ENCODE results near the gene POU2AF1. TPM values are rescaled to one million over a fixed set of nuclear protein-coding genes. Genes with fewer than 3 reads are reported as not detected.

The POU2AF1 gene
- total and polyA plus RNA-seq, 2 of the 13 experiments (the other 11 are each of a cell fraction or from before 2014, with no cell fraction given): 1.9 to 3.6 TPM

DNA sequence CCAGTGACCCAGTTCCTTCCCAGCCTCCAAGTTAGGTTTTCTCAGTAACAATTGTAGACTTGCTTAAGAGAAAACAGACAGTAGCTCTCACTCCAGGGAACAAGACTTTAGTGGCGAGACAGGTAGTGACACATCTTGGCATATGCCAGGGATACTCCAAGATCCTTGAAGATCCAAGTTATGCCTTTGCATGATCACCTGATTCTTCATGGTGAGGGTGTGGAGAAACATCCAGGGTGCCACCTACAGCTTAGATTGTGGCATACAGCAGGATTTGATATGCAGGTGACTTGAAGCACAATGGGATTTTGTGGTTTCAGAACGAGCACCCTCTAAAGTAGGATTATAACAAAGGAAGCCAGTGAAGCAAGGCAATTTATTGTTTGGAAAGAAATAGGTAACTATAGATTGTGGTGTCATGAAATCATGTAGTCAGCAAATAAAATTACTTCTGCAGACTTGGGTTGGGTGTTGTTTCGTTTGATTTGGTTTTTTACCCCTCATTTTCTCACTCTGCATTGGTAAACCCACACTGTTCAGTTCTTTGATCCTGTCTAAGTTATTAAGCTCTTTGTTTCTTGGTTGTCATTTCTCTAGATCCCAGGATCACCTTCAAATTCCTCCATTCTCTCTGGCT is 71.5 kb downstream of the POU2AF1 start (continued):
- 0 out of 2 replicates have a peak, but pooled peaks have one; percentile 9 for TF ChIP-seq ZNF430 (CRISPR knock-in tag; IDR thresholded peaks at IDR 0.05)
- 0 out of 2 replicates have a peak, but pooled peaks have one; percentile 23 for TF ChIP-seq ZMYM2 (CRISPR knock-in tag; IDR thresholded peaks at IDR 0.05)
- TF ChIP-seq MAFF (IDR thresholded peaks at IDR 0.05; ENCODE audit: low read depth, low read length): peak; percentile 79

DNA sequence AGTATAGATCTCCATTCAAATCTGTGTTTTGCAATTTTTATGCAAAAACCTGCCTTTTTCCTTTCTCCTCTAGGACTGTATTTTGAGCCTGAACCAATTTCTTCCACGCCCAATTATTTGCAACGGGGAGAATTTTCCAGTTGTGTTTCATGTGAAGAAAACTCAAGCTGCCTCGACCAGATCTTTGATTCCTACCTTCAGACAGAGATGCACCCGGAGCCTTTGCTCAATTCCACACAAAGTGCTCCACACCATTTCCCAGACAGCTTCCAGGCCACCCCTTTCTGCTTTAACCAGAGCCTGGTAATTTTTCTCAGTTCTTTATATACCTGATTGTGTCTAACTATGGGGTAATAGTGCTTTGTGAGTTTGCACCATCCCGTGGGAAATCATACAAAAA is 72.8 kb downstream of the POU2AF1 start:
- no peak for ATAC-seq
- 94% methylated on average over 5 of the region's 5 CpGs for WGBS (ENCODE audit: low lambda C conversion rate)
- no peaks in the 10 kb centered on the region for H3K27me3 ChIP-seq (ENCODE audit: control insufficient read depth in 1 of 2, insufficient read depth in 2 of 2, low read length in 2 of 2)
- H3K9me3 ChIP-seq (ENCODE audit: low read length): no peaks in the 10 kb centered on the region
- no peak overlapping the region for H3K4me3 ChIP-seq (replicated peaks in 1 of 3; ENCODE audit: insufficient read depth in 1 of 3, low read depth in 2 of 3, low read length in 3 of 3)
- DNase-seq (ENCODE audit: low spot score): no peak
- H3K27ac ChIP-seq (ENCODE audit: extremely low read length, insufficient read depth, low read length): no peak overlapping the region
- H3K79me2 ChIP-seq (ENCODE audit: insufficient read depth, low read length): no peaks in the 10 kb centered on the region
- H4K20me1 ChIP-seq (ENCODE audit: insufficient read depth, low read length): no peaks in the 10 kb centered on the region
- ChIA-PET CTCF (ENCODE audit: low intra/inter-chr PET ratio, low total read pairs) (no interaction called here), POLR2A (interaction anchor here (0.6 kb wide), 1 partner anchor 114 kb away, joined by 3 read pairs; no protein-coding TSS in a partner anchor)
- H3K36me3 ChIP-seq (replicated peaks in 1 of 2; ENCODE audit: control insufficient read depth in 1 of 2, insufficient read depth in 2 of 2, low read length in 2 of 2): no peaks in the 10 kb centered on the region
- H2AFZ ChIP-seq (ENCODE audit: low read length): no peak overlapping the region
- in situ Hi-C loops (cut with HindIII; ENCODE audit: extremely low pct_ligation_motif_present, low pct_unique_long_range_greater_than_20kb): no loop called here
- intact Hi-C loops (cut with micrococcal nuclease; ENCODE audit: unreplicated experiment): no loop called here
- TF ChIP-seq, protein P1, sequence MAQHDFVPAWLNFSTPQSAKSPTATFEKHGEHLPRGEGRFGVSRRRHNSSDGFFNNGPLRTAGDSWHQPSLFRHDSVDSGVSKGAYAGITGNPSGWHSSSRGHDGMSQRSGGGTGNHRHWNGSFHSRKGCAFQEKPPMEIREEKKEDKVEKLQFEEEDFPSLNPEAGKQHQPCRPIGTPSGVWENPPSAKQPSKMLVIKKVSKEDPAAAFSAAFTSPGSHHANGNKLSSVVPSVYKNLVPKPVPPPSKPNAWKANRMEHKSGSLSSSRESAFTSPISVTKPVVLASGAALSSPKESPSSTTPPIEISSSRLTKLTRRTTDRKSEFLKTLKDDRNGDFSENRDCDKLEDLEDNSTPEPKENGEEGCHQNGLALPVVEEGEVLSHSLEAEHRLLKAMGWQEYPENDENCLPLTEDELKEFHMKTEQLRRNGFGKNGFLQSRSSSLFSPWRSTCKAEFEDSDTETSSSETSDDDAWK (CRISPR knock-in tag; IDR thresholded peaks at IDR 0.05): no peak
- no peak for TF ChIP-seq ZNF674 (CRISPR knock-in tag; IDR thresholded peaks at IDR 0.05; ENCODE audit: low read depth)
- TF ChIP-seq, protein P2, sequence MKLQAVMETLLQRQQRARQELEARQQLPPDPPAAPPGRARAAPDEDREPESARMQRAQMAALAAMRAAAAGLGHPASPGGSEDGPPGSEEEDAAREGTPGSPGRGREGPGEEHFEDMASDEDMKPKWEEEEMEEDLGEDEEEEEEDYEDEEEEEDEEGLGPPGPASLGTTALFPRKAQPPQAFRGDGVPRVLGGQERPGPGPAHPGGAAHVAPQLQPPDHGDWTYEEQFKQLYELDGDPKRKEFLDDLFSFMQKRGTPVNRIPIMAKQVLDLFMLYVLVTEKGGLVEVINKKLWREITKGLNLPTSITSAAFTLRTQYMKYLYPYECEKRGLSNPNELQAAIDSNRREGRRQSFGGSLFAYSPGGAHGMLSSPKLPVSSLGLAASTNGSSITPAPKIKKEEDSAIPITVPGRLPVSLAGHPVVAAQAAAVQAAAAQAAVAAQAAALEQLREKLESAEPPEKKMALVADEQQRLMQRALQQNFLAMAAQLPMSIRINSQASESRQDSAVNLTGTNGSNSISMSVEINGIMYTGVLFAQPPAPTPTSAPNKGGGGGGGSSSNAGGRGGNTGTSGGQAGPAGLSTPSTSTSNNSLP (IDR thresholded peaks at IDR 0.05; ENCODE audit: low read depth, low read length): no peak
- TF ChIP-seq CEBPG (CRISPR knock-in tag; IDR thresholded peaks at IDR 0.05): no peak
- no peak for TF ChIP-seq SRY (CRISPR knock-in tag; IDR thresholded peaks at IDR 0.05)
- TF ChIP-seq ELF4 (CRISPR knock-in tag; IDR thresholded peaks at IDR 0.05; ENCODE audit: borderline replicate concordance): no peak
- TF ChIP-seq ZFP90 (CRISPR knock-in tag; IDR thresholded peaks at IDR 0.05; ENCODE audit: borderline replicate concordance): no peak
- TF ChIP-seq HOXA9 (CRISPR knock-in tag; IDR thresholded peaks at IDR 0.05; ENCODE audit: borderline replicate concordance): no peak
- no peak for TF ChIP-seq KDM3A (CRISPR knock-in tag; IDR thresholded peaks at IDR 0.05; ENCODE audit: low read depth)
- no peak for TF ChIP-seq ZNF484 (CRISPR knock-in tag; IDR thresholded peaks at IDR 0.05; ENCODE audit: borderline replicate concordance, low read depth)
- TF ChIP-seq NCOR1 (IDR thresholded peaks at IDR 0.05; ENCODE audit: borderline replicate concordance, low read length): no peak
- no peak for TF ChIP-seq PPARG (CRISPR knock-in tag; conservative IDR thresholded peaks at IDR 0.05)
- no peak for TF ChIP-seq ZNF34 (CRISPR knock-in tag; IDR thresholded peaks at IDR 0.05; ENCODE audit: borderline replicate concordance)
- FAIRE-seq: no peak
- peaks cover 82% of the 10 kb centered on the region for H3K4me1 ChIP-seq (ENCODE audit: insufficient read depth, low read length)
- BruUV-seq (replicated peaks): no TSS peak
- no peak overlapping the region for H3K9ac ChIP-seq (ENCODE audit: insufficient read depth, low read depth, low read length)
- no peak overlapping the region for H3K4me2 ChIP-seq (ENCODE audit: low read depth, low read length)
